Left ventricle myocardium inferior (tissue), 1 donor: ENCODE results near the gene SRSF6. TPM values are rescaled to one million over a fixed set of nuclear protein-coding genes. Genes with fewer than 3 reads are reported as not detected.
A peak's percentile ranks its signal among the peaks of the same experiment; 100 is the strongest.

Source experiments
- DNase-seq: peaks from one replicate; pipeline ENCODE4 v3.0.0-alpha.2; 2020
- H3K27ac ChIP-seq: fragments of 200-600 bp; replicated peaks from 2 replicates; pipeline ENCODE4 v1.8.0; 2021
- H3K27me3 ChIP-seq: fragments of 200-600 bp; 2 replicates; pipeline ENCODE4 v1.8.0; 2021; ENCODE audit warnings: low read depth
- H3K36me3 ChIP-seq: fragments of 200-600 bp; 2 replicates; pipeline ENCODE4 v1.8.0; 2021
- H3K4me1 ChIP-seq: fragments of 200-600 bp; 2 replicates; pipeline ENCODE4 v1.8.0; 2021
- H3K4me3 ChIP-seq: fragments of 200-600 bp; 2 replicates; pipeline ENCODE4 v1.8.0; 2021; ENCODE audit warnings: mild to moderate bottlenecking, moderate library complexity
- H3K9me3 ChIP-seq: fragments of 200-600 bp; replicated peaks from 2 replicates; pipeline ENCODE4 v1.8.0; 2021
- intact Hi-C: fragments of 100-400 bp; cut with micrococcal nuclease; formaldehyde crosslinking; loops from one replicate; pipeline ENCODE4 v1.11.0; 2022
- long read RNA-seq: library from polyadenylated mRNA; unstranded; transcript quantifications from one replicate; pipeline ENCODE4 v2.0.0, GENCODE V29; 2021
- total RNA-seq: library from RNA; stranded (reverse); fragmentation: NEBNext Ultra II Directional; extraction: Animal tissue kit (Norgen Biotek cat#: 25700); gene quantifications from one replicate; pipeline ENCODE4 v1.2.1, GENCODE V29; 2021
- TF ChIP-seq, protein P1 (sequence below): fragments of 200-600 bp; IDR thresholded peaks from 2 replicates; pipeline ENCODE4 v1.8.0; 2021; ENCODE audit warnings: antibody characterized with exemption, mild to moderate bottlenecking, borderline replicate concordance
- donor health status: DM: no; HTN: yes; CAD: no; lungs with severe emphysema.

The SRSF6 gene
- total RNA-seq, result 58.7 TPM
- long read RNA-seq, full-length matches to known transcripts, result 1 of 4 reads
- long read RNA-seq, partial matches to known transcripts, result 1 of 4 reads
- long read RNA-seq, other reads (novel, unspliced or antisense), result 2 of 4 reads

DNA sequence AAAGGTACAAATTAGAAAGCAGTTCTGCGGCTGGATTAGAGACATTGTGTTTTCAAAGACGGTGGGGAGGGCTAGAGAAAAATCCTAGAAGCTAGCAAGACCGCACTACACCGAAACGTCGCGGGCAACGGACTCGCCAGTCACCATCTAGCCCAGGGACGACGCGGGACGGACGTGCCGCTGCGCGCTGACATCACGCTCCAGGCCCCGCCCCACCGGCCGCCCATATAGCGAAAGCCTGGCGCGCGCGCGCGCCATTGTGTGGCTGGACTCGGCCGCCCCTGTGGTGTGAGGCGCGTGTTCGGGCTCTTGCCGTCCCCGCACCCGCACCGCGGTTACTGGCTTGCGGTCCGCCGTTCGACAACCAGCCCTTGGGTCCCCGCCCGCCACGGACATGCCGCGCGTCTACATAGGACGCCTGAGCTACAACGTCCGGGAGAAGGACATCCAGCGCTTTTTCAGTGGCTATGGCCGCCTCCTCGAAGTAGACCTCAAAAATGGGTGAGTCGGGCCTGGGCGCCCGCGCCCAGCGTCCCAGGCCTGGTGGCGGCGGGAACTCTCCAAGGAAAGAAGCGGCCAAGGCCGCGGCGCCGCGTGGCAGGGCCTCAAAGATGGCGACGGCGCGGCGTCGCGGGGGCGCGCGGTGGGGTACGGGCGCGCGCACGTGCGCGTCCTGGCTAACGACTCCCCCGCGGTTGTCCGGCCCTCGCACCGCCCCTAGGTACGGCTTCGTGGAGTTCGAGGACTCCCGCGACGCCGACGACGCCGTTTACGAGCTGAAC, at the start of gene SRSF6:
Gene SRSF6 (plus strand): TSS at position 257 of the 782 bp plus-strand sequence. CDS start 138 bp downstream, at position 395.
- TF ChIP-seq, protein P1, sequence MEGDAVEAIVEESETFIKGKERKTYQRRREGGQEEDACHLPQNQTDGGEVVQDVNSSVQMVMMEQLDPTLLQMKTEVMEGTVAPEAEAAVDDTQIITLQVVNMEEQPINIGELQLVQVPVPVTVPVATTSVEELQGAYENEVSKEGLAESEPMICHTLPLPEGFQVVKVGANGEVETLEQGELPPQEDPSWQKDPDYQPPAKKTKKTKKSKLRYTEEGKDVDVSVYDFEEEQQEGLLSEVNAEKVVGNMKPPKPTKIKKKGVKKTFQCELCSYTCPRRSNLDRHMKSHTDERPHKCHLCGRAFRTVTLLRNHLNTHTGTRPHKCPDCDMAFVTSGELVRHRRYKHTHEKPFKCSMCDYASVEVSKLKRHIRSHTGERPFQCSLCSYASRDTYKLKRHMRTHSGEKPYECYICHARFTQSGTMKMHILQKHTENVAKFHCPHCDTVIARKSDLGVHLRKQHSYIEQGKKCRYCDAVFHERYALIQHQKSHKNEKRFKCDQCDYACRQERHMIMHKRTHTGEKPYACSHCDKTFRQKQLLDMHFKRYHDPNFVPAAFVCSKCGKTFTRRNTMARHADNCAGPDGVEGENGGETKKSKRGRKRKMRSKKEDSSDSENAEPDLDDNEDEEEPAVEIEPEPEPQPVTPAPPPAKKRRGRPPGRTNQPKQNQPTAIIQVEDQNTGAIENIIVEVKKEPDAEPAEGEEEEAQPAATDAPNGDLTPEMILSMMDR, result no peak
- no peaks in the 10 kb centered on the region for H3K9me3 ChIP-seq
- intact Hi-C loops, result no loop called here
- H3K4me3 ChIP-seq, result peak within 1 kb of the TSS; percentile 99
- H3K27ac ChIP-seq, result peak within 1 kb of the TSS; percentile 100
- peaks cover 13% of the 10 kb centered on the region for H3K27me3 ChIP-seq
- peaks cover 40% of the 10 kb centered on the region for H3K36me3 ChIP-seq
- H3K4me1 ChIP-seq, result peaks cover 56% of the 10 kb centered on the region
- peak; percentile 97 for DNase-seq

DNA sequence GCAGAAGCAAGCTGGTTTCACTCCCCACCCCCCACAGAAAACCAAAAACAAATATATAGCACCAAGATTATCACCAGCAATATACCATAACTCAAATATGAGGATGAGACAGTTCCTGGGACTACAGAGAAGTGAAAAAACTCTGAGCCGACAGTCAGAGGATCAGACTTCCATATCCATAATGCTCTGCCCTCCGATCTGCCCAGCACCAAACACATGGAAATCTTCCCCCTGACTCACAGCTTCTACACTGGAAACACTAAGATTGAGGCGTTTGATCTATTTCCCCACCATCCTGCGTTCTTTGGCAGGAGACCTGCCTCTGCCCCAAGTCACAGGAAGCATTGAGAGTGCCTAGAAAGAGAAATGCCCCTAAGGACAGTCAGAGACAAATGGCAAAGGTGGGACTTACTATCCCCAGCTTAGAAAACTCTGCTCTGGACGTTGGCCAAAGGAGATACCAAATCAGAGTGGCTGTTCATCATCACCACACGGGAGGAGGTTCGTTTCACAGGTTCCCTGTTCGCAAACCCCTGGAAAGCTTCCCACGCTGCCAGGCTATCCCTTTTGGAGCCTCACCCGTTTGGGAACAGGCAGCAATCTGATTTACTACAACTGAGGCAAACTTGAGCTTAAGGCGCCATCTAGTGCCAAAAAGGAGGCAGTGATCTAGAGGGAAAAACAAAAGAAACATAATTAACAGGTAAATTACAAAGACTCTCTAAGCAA, 48.7 kb upstream of the SRSF6 start:
- TF ChIP-seq, protein P1, result peak; percentile 49
- Histone ChIP-seq H3K36me3 (no peaks in the 10 kb centered on the region), H3K27me3 (peaks cover 71% of the 10 kb centered on the region), H3K27ac (no peak overlapping the region), H3K4me1 (no peaks in the 10 kb centered on the region), H3K4me3 (no peak overlapping the region), H3K9me3 (peaks cover 41% of the 10 kb centered on the region)
- DNase-seq, result no peak
- intact Hi-C loops, result no loop called here

DNA sequence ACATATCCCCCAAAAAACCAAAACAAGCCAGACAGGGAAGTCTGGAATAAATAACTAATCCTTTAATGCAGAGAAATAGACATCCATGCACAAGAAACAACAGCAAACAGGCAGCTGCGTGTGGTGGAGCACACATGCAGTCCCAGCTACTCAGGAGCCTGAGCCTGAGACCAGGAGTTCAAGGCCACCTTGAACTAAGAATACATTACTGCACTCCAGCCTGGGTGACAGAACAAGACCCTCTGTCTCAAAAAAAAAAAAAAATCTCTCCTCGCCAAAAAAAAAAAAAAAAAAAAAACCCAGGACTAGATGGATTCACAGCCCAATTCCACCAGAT, 48.2 kb upstream of the SRSF6 start:
- TF ChIP-seq, protein P1, result no peak
- Histone ChIP-seq H3K4me1 (no peaks in the 10 kb centered on the region), H3K27ac (no peak overlapping the region), H3K36me3 (no peaks in the 10 kb centered on the region), H3K4me3 (no peak overlapping the region), H3K9me3 (peaks cover 41% of the 10 kb centered on the region), H3K27me3 (peaks cover 72% of the 10 kb centered on the region)
- DNase-seq, result no peak
- intact Hi-C loops, result no loop called here

DNA sequence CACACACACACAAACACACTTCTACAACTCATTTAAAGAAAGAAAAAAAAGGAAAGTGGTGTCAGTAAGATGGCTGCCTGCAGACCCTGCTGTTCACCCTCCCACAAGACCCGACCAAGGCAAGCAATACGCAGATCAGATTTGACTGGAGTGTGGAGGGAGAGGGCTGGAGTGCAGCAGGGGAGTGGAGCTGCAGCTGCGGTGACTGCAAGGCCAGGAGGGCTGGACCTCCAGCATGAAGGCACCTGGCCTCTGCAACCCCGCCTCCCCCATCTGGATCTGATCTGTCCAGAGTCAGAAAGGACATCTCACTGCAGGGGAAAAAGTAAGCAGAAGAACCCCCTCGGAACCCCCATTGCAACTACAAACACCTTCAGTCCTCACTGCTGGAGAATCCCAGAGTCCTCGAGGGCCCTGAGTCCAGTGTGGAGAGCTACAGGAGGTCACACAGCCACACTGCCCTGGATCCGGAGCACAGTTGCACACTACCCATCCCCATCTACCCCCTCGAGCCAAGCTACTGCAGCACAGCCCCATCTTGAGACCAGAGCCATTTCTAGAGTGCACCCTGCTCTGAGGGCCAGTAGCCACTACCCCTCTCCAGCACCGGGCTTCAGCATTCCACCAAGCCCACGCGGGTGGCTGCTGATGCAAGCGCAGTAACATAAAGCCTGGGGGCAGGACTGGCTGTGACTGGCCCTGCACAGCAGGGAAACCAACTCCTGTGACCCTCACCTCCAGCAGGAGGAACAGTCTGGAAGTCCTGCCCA, 41.9 kb upstream of the SRSF6 start:
- Histone ChIP-seq H3K9me3 (peaks cover 47% of the 10 kb centered on the region), H3K27me3 (peaks cover 14% of the 10 kb centered on the region), H3K4me3 (no peak overlapping the region), H3K36me3 (no peaks in the 10 kb centered on the region), H3K4me1 (no peaks in the 10 kb centered on the region), H3K27ac (no peak overlapping the region)
- intact Hi-C loops, result no loop called here
- no peak for DNase-seq
- TF ChIP-seq, protein P1, result no peak

DNA sequence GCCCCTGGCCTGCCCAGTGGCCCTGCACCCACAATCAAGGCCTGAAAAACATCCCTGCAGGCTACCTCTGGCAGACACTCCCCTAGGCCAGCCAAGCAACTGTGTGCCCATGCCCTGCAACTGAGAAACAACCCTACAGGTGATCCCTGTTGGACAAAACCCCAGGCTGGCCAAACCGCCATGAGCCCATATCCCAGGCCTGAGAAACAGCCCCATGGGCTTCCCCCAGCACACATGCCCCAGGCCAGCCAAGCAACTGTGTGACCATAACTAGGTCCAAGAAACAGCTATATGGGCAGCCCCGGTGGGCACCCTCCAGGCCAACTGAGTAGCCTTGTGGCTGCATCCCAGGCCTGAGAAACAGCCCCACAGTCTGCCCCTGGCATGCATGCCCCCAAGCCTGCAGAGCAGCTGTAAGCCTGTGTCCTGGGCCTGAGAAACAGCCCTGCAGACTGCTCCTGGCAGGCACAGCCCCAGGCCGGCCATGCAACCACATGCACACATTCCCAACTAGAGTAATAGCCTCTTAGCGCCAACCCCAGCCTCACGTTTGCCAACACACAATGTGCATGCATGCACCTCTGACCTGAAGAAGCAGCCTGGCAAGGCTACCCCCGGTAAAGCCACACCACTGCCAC, 41.0 kb upstream of the SRSF6 start:
- no peak for DNase-seq
- H3K4me1 ChIP-seq, result no peaks in the 10 kb centered on the region
- peaks cover 8% of the 10 kb centered on the region for H3K27me3 ChIP-seq
- intact Hi-C loops, result no loop called here
- H3K36me3 ChIP-seq, result no peaks in the 10 kb centered on the region
- peaks cover 51% of the 10 kb centered on the region for H3K9me3 ChIP-seq
- no peak overlapping the region for H3K4me3 ChIP-seq
- TF ChIP-seq, protein P1, result no peak
- no peak overlapping the region for H3K27ac ChIP-seq
